Smooth muscle cell (in vitro differentiated cells): ENCODE data around the gene IFNAR1. TPM values are rescaled to one million over a fixed set of nuclear protein-coding genes. Genes with fewer than 3 reads are reported as not detected.

Source experiments
- DNase-seq: peaks from one replicate; lab custom pipeline; 2025; ENCODE audit not compliant: unreplicated experiment; lab: John Stamatoyannopoulos, UW
- H2AFZ ChIP-seq: fragments of 200-600 bp; sonication (generic); 2 replicates; pipeline ENCODE4 v1.6.0; 2016; ENCODE audit warnings: antibody characterized with exemption, low read depth, mild to moderate bottlenecking
- H3F3A ChIP-seq: fragments of 200-600 bp; sonication (generic); 2 replicates; pipeline ENCODE4 v1.6.0; 2017; ENCODE audit warnings: antibody characterized with exemption, low read depth
- H3K27ac ChIP-seq: fragments of 200-600 bp; sonication (generic); 2 replicates; pipeline ENCODE4 v1.5.1; 2016; ENCODE audit warnings: low read depth, mild to moderate bottlenecking
- H3K27me3 ChIP-seq: fragments of 200-600 bp; sonication (generic); 2 replicates; pipeline ENCODE4 v1.6.1; 2016; ENCODE audit warnings: low read depth, mild to moderate bottlenecking
- H3K36me3 ChIP-seq: fragments of 200-600 bp; sonication (generic); 2 replicates; pipeline ENCODE4 v1.5.1; 2016; ENCODE audit warnings: low read depth
- H3K4me1 ChIP-seq: fragments of 200-600 bp; sonication (generic); 2 replicates; pipeline ENCODE4 v1.5.1; 2016; ENCODE audit warnings: low read depth
- H3K4me2 ChIP-seq: fragments of 200-600 bp; sonication (generic); 2 replicates; pipeline ENCODE4 v1.6.0; 2016; ENCODE audit warnings: mild to moderate bottlenecking
- H3K4me3 ChIP-seq: fragments of 200-600 bp; sonication (generic); 2 replicates; pipeline ENCODE4 v1.5.1; 2016; ENCODE audit warnings: mild to moderate bottlenecking
- H3K79me2 ChIP-seq: fragments of 200-600 bp; sonication (generic); 2 replicates; pipeline ENCODE4 v1.6.0; 2016; ENCODE audit warnings: low read depth, mild to moderate bottlenecking
- H3K9ac ChIP-seq: fragments of 200-600 bp; sonication (generic); 2 replicates; pipeline ENCODE4 v1.6.0; 2016; ENCODE audit warnings: low read depth
- H3K9me3 ChIP-seq: fragments of 200-600 bp; sonication (generic); replicated peaks from 2 replicates; pipeline ENCODE4 v1.5.1; 2016; ENCODE audit warnings: low read depth
- H4K20me1 ChIP-seq: fragments of 200-600 bp; sonication (generic); 2 replicates; pipeline ENCODE4 v1.6.0; 2016; ENCODE audit warnings: low read depth
- CTCF ChIP-seq: fragments of 200-600 bp; sonication (generic); IDR thresholded peaks from 2 replicates; pipeline ENCODE4 v1.5.1; 2017; ENCODE audit warnings: borderline replicate concordance, mild to moderate bottlenecking, antibody characterized with exemption; ENCODE audit not compliant: insufficient read depth, poor library complexity, severe bottlenecking
- WGBS: methylation state at CpG from one replicate; pipeline ENCODE4 v1.1.7; 2016; ENCODE audit warnings: low lambda C conversion rate; 5-methylcytosine and 5-hydroxymethylcytosine counted together
- polyA plus RNA-seq: library from polyadenylated mRNA; unstranded; fragments of >200 nt; fragmentation: Nextera tagmentation; extraction: Ambion mirVana; gene quantifications from 2 replicates; pipeline ENCODE4 v1.2.1, GENCODE V29; 2016
- total RNA-seq: library from RNA; depleted of rRNA; stranded (reverse); fragments of >200 nt; gene quantifications from 2 replicates; pipeline ENCODE4 v1.2.3, GENCODE V29; 2014

The IFNAR1 gene
- total and polyA plus RNA-seq, 2 experiments from 2014 or later: 37.1 to 93.0 TPM

- no peaks in the 10 kb centered on the region for H3K9me3 ChIP-seq
- H3K4me2 ChIP-seq: peak overlapping the region; percentile 24
- 75% methylated on average over 6 of the region's 6 CpGs for WGBS
- H3K36me3 ChIP-seq: no peaks in the 10 kb centered on the region
- H3K27me3 ChIP-seq: no peaks in the 10 kb centered on the region
- H3F3A ChIP-seq: peaks cover 9% of the 10 kb centered on the region
- H2AFZ ChIP-seq: no peak overlapping the region
- peak overlapping the region; percentile 77 for H3K27ac ChIP-seq
- no peak overlapping the region for H3K9ac ChIP-seq
- no peak for TF ChIP-seq CTCF
- no peak overlapping the region for H3K4me3 ChIP-seq
- DNase-seq: no peak
- no peaks in the 10 kb centered on the region for H3K79me2 ChIP-seq
- H3K4me1 ChIP-seq: peaks cover 4% of the 10 kb centered on the region
- H4K20me1 ChIP-seq: no peaks in the 10 kb centered on the region
Observed at GRCh38 chr21:33395891-33396331, 71.1 kb downstream of the IFNAR1 start.

- Histone ChIP-seq H3K4me1 (peaks cover 4% of the 10 kb centered on the region), H3K79me2 (no peaks in the 10 kb centered on the region), H3K9me3 (no peaks in the 10 kb centered on the region), H3K27me3 (no peaks in the 10 kb centered on the region), H3K9ac (no peak overlapping the region), H3F3A (peaks cover 9% of the 10 kb centered on the region), H4K20me1 (no peaks in the 10 kb centered on the region), H3K27ac (peak overlapping the region; percentile 77), H3K36me3 (no peaks in the 10 kb centered on the region), H2AFZ (no peak overlapping the region), H3K4me3 (no peak overlapping the region), H3K4me2 (peak overlapping the region; percentile 24)
- TF ChIP-seq CTCF: no peak
- WGBS: 72% methylated on average over 6 of the region's 6 CpGs
- DNase-seq: no peak
Observed at GRCh38 chr21:33396436-33396835, 71.7 kb downstream of the IFNAR1 start.

GRCh38 chr21:33396951-33397350 lies 72.2 kb downstream of the IFNAR1 start:
- no peak overlapping the region for H3K4me3 ChIP-seq
- no peaks in the 10 kb centered on the region for H3K36me3 ChIP-seq
- no peak overlapping the region for H2AFZ ChIP-seq
- WGBS: 14% methylated on average over 5 of the region's 5 CpGs
- no peaks in the 10 kb centered on the region for H3K79me2 ChIP-seq
- peak overlapping the region; percentile 77 for H3K27ac ChIP-seq
- DNase-seq: no peak
- H3K4me1 ChIP-seq: peaks cover 4% of the 10 kb centered on the region
- no peaks in the 10 kb centered on the region for H3K9me3 ChIP-seq
- H3K27me3 ChIP-seq: no peaks in the 10 kb centered on the region
- no peaks in the 10 kb centered on the region for H4K20me1 ChIP-seq
- peak overlapping the region; percentile 24 for H3K4me2 ChIP-seq
- H3F3A ChIP-seq: peaks cover 14% of the 10 kb centered on the region
- no peak for TF ChIP-seq CTCF
- no peak overlapping the region for H3K9ac ChIP-seq

- Histone ChIP-seq H3K4me2 (no peak overlapping the region), H3K27me3 (no peaks in the 10 kb centered on the region), H3K9ac (no peak overlapping the region), H3K9me3 (no peaks in the 10 kb centered on the region), H3K4me1 (no peaks in the 10 kb centered on the region), H2AFZ (no peak overlapping the region), H3K36me3 (no peaks in the 10 kb centered on the region), H3K27ac (peak overlapping the region; percentile 77), H4K20me1 (no peaks in the 10 kb centered on the region), H3K4me3 (no peak overlapping the region), H3K79me2 (no peaks in the 10 kb centered on the region), H3F3A (peaks cover 18% of the 10 kb centered on the region)
- DNase-seq: no peak
- 96% methylated on average over 3 of the region's 3 CpGs for WGBS
- no peak for TF ChIP-seq CTCF
Observed at GRCh38 chr21:33397717-33398116, 72.9 kb downstream of the IFNAR1 start.
